ENCODE measurements around the gene MTHFSD.

DNA sequence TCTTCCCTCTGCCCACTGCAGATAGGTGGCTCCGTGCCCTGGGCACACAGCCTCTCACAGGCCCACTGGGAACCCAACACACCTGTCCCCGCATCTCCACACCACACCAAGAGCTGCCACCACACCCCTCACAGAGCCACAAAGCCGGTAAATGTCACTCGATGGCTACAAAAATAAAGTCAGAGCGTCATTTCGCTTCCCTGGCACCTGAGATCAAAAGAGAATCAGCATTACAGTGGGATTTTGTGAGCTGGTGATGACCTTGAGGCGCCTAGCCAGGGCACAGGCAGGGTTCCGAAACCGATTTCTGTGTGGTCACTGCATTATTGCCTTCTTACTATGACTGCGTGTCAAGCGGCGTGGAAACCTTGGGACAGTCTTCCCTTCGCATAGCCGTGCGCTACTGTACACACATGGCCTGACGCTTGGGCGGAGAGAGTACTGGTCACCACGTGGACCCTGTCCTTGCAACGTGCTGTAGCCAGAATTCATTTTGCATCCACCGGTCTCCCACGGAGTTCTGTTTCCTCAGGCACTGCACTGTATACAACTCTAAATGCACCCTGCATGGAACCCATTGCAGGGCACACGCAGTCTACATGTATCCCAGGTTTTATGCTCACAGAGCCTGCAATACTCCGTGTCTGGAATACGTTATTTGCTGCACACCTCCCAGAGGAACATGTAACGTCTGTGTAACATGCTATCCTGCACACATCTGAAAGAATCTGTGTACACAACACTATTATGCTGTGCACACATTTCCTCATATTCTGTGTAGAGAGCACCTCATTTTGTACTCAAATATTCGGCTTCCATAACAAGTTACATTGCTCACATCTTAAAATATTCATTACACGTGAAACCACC is 50.5 kb downstream of the MTHFSD start:
- TF ChIP-seq FOXA1 (IDR thresholded peaks at IDR 0.05) (no peak), FOXM1 (IDR thresholded peaks at IDR 0.05; ENCODE audit: borderline replicate concordance) (no peak), TARDBP (IDR thresholded peaks at IDR 0.05) (no peak), HDGF (IDR thresholded peaks at IDR 0.05; ENCODE audit: borderline replicate concordance) (no peak), ARNT (IDR thresholded peaks at IDR 0.05) (no peak), ELF4 (IDR thresholded peaks at IDR 0.05) (no peak)
